K562 (cell line): ENCODE data around the gene SOX2. TPM values are rescaled to one million over a fixed set of nuclear protein-coding genes. Genes with fewer than 3 reads are reported as not detected.

Experiments
- ATAC-seq: fragments of 200-7000 bp; cut with Tn5 transposase; 3 replicates; pipeline ENCODE4 v1.9.1; 2020; ENCODE audit warnings: moderate library complexity
- BruUV-seq: library from RNA; stranded (reverse); fragments of 400-500 nt; replicated peaks from 2 replicates; lab custom pipeline; 2021; lab: Mats Ljungman, UMichigan
- CTCF ChIA-PET: fragments of 300-600 bp; formaldehyde crosslinking; extraction: SDS; loops from one replicate; lab custom pipeline; 2021; ENCODE audit warnings: low intra/inter-chr PET ratio; lab: Yijun Ruan, JAX
- POLR2A ChIA-PET: fragments of 300-600, 350-650 bp; sonication (Branson Sonifier 250); formaldehyde crosslinking; extraction: SDS; loops from one replicate; lab custom pipeline; 2021; ENCODE audit warnings: antibody characterized with exemption, inconsistent platforms; lab: Yijun Ruan, JAX
- DNase-seq, 4 experiments: peaks; one replicate each; pipeline versions ENCODE4 v3.0.0 to v3.0.0-alpha.2; 2011 to 2018; ENCODE audit warnings: low spot score in 3 of 4, mixed read lengths in 3 of 4; ENCODE audit errors: extremely low read depth in 1 of 4
- FAIRE-seq: peaks from 2 replicates; lab custom pipeline; 2011; peaks lifted over from hg19 to GRCh38; lab: Jason Lieb, UNC
- H2AFZ ChIP-seq: 2 replicates; pipeline ENCODE4 v1.6.0; 2011; ENCODE audit warnings: low read depth, low read length, control low read depth, inconsistent platforms
- H3K27ac ChIP-seq: fragments of 200-600 bp; 3 replicates; pipeline ENCODE4 v1.8.0; 2011; ENCODE audit warnings: low read depth, mild to moderate bottlenecking, control low read depth, inconsistent platforms, low read length, moderate library complexity, mixed read lengths; ENCODE audit errors: extremely low read depth
- H3K27me3 ChIP-seq, 2 experiments: fragments of 300-600 bp in 1 of 2; 2 replicates in 1 of 2; 3 replicates in 1 of 2; pipeline versions ENCODE4 v1.6.0 to v1.8.0; 2011; ENCODE audit warnings: inconsistent platforms in 2 of 2, low read length in 2 of 2, mild to moderate bottlenecking in 1 of 2, mixed read lengths in 1 of 2, moderate library complexity in 1 of 2; ENCODE audit not compliant: control insufficient read depth in 2 of 2, insufficient read depth in 2 of 2
- H3K36me3 ChIP-seq: fragments of 300-600 bp; 3 replicates; pipeline ENCODE4 v1.8.0; 2011; ENCODE audit warnings: mild to moderate bottlenecking, low read length, inconsistent platforms; ENCODE audit not compliant: control insufficient read depth, insufficient read depth
- H3K4me1 ChIP-seq, 2 experiments: fragments of 200-600 bp in 1 of 2; replicated peaks in 1 of 2; 2 replicates in 1 of 2; 3 replicates in 1 of 2; pipeline versions ENCODE4 v1.5.1 to v1.8.0; 2011; ENCODE audit warnings: inconsistent platforms in 2 of 2, low read length in 2 of 2, mild to moderate bottlenecking in 1 of 2, mixed read lengths in 1 of 2, moderate library complexity in 1 of 2; ENCODE audit not compliant: control insufficient read depth in 2 of 2, insufficient read depth in 2 of 2
- H3K4me2 ChIP-seq: 2 replicates; pipeline ENCODE4 v1.6.1; 2011; ENCODE audit warnings: low read length, control low read depth, inconsistent platforms, mixed read lengths; ENCODE audit not compliant: insufficient read depth
- H3K4me3 ChIP-seq: fragments of 200-600 bp; sonication (generic), shearing (Covaris generic); 2 replicates; pipeline ENCODE4 v1.5.1; 2016; ENCODE audit warnings: control low read depth, inconsistent platforms
- H3K79me2 ChIP-seq: fragments of 200-600 bp; 3 replicates; pipeline ENCODE4 v1.8.0; 2011; ENCODE audit warnings: low read length, inconsistent platforms; ENCODE audit not compliant: control insufficient read depth, insufficient read depth
- H3K9ac ChIP-seq, 2 experiments: 2 replicates each; pipeline versions ENCODE4 v1.6.0 to v1.6.1; 2011; ENCODE audit warnings: low read depth in 2 of 2, low read length in 2 of 2, control low read depth in 1 of 2, inconsistent platforms in 1 of 2, mild to moderate bottlenecking in 1 of 2, mixed read lengths in 1 of 2; ENCODE audit not compliant: insufficient read depth in 1 of 2
- H3K9me1 ChIP-seq: one replicate; pipeline ENCODE4 v1.6.0; 2011; ENCODE audit warnings: inconsistent platforms, mild to moderate bottlenecking, low read length, moderate library complexity; ENCODE audit not compliant: control insufficient read depth, insufficient read depth
- H3K9me3 ChIP-seq: replicated peaks from 2 replicates; pipeline ENCODE4 v1.5.1; 2011; ENCODE audit warnings: low read depth, low read length, inconsistent platforms; ENCODE audit not compliant: control insufficient read depth, insufficient read depth
- H4K20me1 ChIP-seq: replicated peaks from 2 replicates; pipeline ENCODE4 v1.6.1; 2011; ENCODE audit warnings: low read length, inconsistent platforms, mixed read lengths; ENCODE audit not compliant: control insufficient read depth, insufficient read depth
- ETV6 ChIP-seq, 3 experiments: fragments of 150-350 bp in 1 of 3; sonication (generic) in 1 of 3; formaldehyde crosslinking in 1 of 3; IDR thresholded peaks; 2 replicates each; pipeline versions ENCODE4 v1.6.1 to v1.8.0; 2014 to 2022; ENCODE audit warnings: borderline replicate concordance in 2 of 3, low read depth in 2 of 3, antibody characterized with exemption in 1 of 3, low read length in 1 of 3, mild to moderate bottlenecking in 1 of 3, missing genetic modification reagents in 1 of 3
- MXI1 ChIP-seq: IDR thresholded peaks from 2 replicates; pipeline ENCODE4 v1.6.1; 2011; ENCODE audit warnings: low read depth, mild to moderate bottlenecking, improper control_type of control experiment, low read length
- PHF20 ChIP-seq: fragments of 450-650 bp; IDR thresholded peaks from 2 replicates; pipeline ENCODE4 v1.6.1; 2018; ENCODE audit not compliant: partially characterized antibody
- PML ChIP-seq: IDR thresholded peaks from 2 replicates; pipeline ENCODE4 v1.6.1; 2012; ENCODE audit warnings: low read length, inconsistent platforms
- PTBP1 ChIP-seq: fragments of 200-400 bp; formaldehyde crosslinking; IDR thresholded peaks from 2 replicates; pipeline ENCODE4 v1.6.1; 2017; ENCODE audit warnings: low read depth, low read length
- TRIM28 ChIP-seq: fragments of 450-650 bp; IDR thresholded peaks from 2 replicates; pipeline ENCODE4 v1.6.1; 2017
- ZNF197 ChIP-seq: fragments of 200-800 bp; sonication (Bioruptor generic); IDR thresholded peaks from 2 replicates; pipeline ENCODE4 v1.6.1; 2016; ENCODE audit warnings: low read depth, missing genetic modification characterization, missing compliant biosample characterization
- ZNF274 ChIP-seq: IDR thresholded peaks from 2 replicates; pipeline ENCODE4 v1.6.1; 2011; ENCODE audit warnings: low read depth, mild to moderate bottlenecking, low read length, moderate library complexity, borderline replicate concordance
- ZNF384 ChIP-seq: IDR thresholded peaks from 2 replicates; pipeline ENCODE4 v1.6.1; 2012; ENCODE audit warnings: low read depth, low read length, improper control_type of control experiment
- WGBS: fragments of 100-300 bp; shearing (Covaris generic); methylation state at CpG from one replicate; pipeline ENCODE4 v1.1.6; 2016; ENCODE audit warnings: low coverage, mixed read lengths; ENCODE audit not compliant: insufficient coverage; ENCODE audit errors: missing lambda C conversion rate; 5-methylcytosine and 5-hydroxymethylcytosine counted together
- in situ Hi-C: fragments of 300-500 bp; cut with MboI; formaldehyde crosslinking; loops from 4 replicates; pipeline ENCODE4 v1.15.0; 2018; ENCODE audit warnings: inconsistent platforms, mixed read lengths
- intact Hi-C: fragments of 100-400 bp; cut with micrococcal nuclease; formaldehyde crosslinking; loops from 2 replicates; pipeline ENCODE4 v1.14.2; 2022
- polyA plus RNA-seq, 8 experiments: library from polyadenylated mRNA; depleted of rRNA in 4 of 8; stranded (reverse) in 5 of 8; unstranded in 3 of 8; fragments of >200 nt; fragmentation: Nextera tagmentation in 2 of 8; fragmentation: Illumina TruSeq in 1 of 8; extraction: Ambion mirVana in 2 of 8; extraction: Trizol in 1 of 8; gene quantifications; 2 replicates each; pipeline versions ENCODE4 v1.2.1 to v1.2.3, GENCODE V29; 2011 to 2014; ENCODE audit warnings: inconsistent platforms in 1 of 8, missing spikeins in 1 of 8
- total RNA-seq, 7 experiments: library from RNA; depleted of rRNA in 6 of 7; stranded (reverse); fragments of >200 nt in 6 of 7; fragmentation: Illumina TruSeq in 2 of 7; extraction: Trizol in 2 of 7; gene quantifications; 2 replicates each; pipeline versions ENCODE4 v1.2.1 to v1.2.3, GENCODE V29; 2011 to 2021; ENCODE audit warnings: low replicate concordance in 1 of 7

The SOX2 gene
- total and polyA plus RNA-seq, 9 of the 15 experiments (the other 6 are each of a cell fraction or from before 2014, with no cell fraction given), result 0.07 TPM; not detected in 8

- 2% methylated on average over 13 of the region's 15 CpGs for WGBS
- intact Hi-C loops, result no loop called here
- H3K4me1 ChIP-seq, result peaks cover 0 to 4% of the 10 kb centered on the region in 2 experiments; a peak in 2 of 5 replicates
- H3K36me3 ChIP-seq, result no peaks in the 10 kb centered on the region
- no peaks in the 10 kb centered on the region for H3K9me3 ChIP-seq
- ChIA-PET CTCF (no interaction called here), POLR2A (no interaction called here)
- ATAC-seq (no peak), FAIRE-seq (no peak)
- no TSS peak for BruUV-seq
- no peak overlapping the region for H3K4me2 ChIP-seq
- no peak overlapping the region for H2AFZ ChIP-seq
- H3K4me3 ChIP-seq, result no peak overlapping the region
- H3K79me2 ChIP-seq, result no peaks in the 10 kb centered on the region
- no peak overlapping the region for H3K27ac ChIP-seq
- H4K20me1 ChIP-seq, result no peaks in the 10 kb centered on the region
- H3K27me3 ChIP-seq, result peaks cover 22 to 54% of the 10 kb centered on the region in 2 experiments
- H3K9me1 ChIP-seq, result no peaks in the 10 kb centered on the region
- no peak for TF ChIP-seq ZNF384
- no peak for TF ChIP-seq PTBP1
- no peak for TF ChIP-seq PHF20
- TF ChIP-seq ZNF197 (CRISPR knock-in tag), result no peak
- TF ChIP-seq TRIM28, result no peak
- no peak for TF ChIP-seq ETV6 (IDR thresholded peaks at IDR 0.05; ENCODE audit: borderline replicate concordance in 1 of 2, low read depth in 2 of 2, low read length in 1 of 2)
- no peak for TF ChIP-seq ETV6 (CRISPR knock-in tag; IDR thresholded peaks at IDR 0.05; ENCODE audit: borderline replicate concordance)
- TF ChIP-seq MXI1, result no peak
- no peak for TF ChIP-seq ZNF274
- no peak for TF ChIP-seq PML
- TF ChIP-seq, all 486 proteins: peak for 0
- DNase-seq, result no peak
- no peak overlapping the region for H3K9ac ChIP-seq
- in situ Hi-C loops, result no loop called here
Measured at GRCh38 chr3:181725830-181726229, 14.1 kb downstream of the SOX2 start.
